H9 (cell line): ENCODE results near the gene PLEKHO2. TPM values are rescaled to one million over a fixed set of nuclear protein-coding genes. Genes with fewer than 3 reads are reported as not detected.

Experiments
- DNase-seq: peaks from one replicate; pipeline ENCODE4 v3.0.0-alpha.2; 2017
- H2AFZ ChIP-seq: one replicate; pipeline ENCODE4 v1.6.1; 2013; ENCODE audit warnings: mild to moderate bottlenecking, low read length, control low read depth, moderate library complexity
- H2AK5ac ChIP-seq: 2 replicates; pipeline ENCODE4 v1.6.1; 2013; ENCODE audit warnings: low read length, control low read depth, mixed read lengths; ENCODE audit not compliant: insufficient read length
- H2BK120ac ChIP-seq: one replicate; pipeline ENCODE4 v1.6.1; 2013; ENCODE audit warnings: low read depth, mild to moderate bottlenecking, low read length, control low read depth, inconsistent platforms; ENCODE audit not compliant: poor library complexity, severe bottlenecking
- H2BK12ac ChIP-seq: 2 replicates; pipeline ENCODE4 v1.6.1; 2013; ENCODE audit warnings: low read length, control low read depth, mixed read lengths, low read depth; ENCODE audit not compliant: insufficient read length
- H2BK15ac ChIP-seq: 2 replicates; pipeline ENCODE4 v1.6.1; 2013; ENCODE audit warnings: low read depth, low read length, control low read depth
- H2BK20ac ChIP-seq: one replicate; pipeline ENCODE4 v1.6.1; 2013; ENCODE audit warnings: low read depth, mild to moderate bottlenecking, low read length, control low read depth, inconsistent platforms; ENCODE audit not compliant: poor library complexity, severe bottlenecking
- H2BK5ac ChIP-seq: 2 replicates; pipeline ENCODE4 v1.6.1; 2013; ENCODE audit warnings: low read length, control low read depth, mixed read lengths; ENCODE audit not compliant: insufficient read length
- H3K14ac ChIP-seq: 2 replicates; pipeline ENCODE4 v1.6.1; 2013; ENCODE audit warnings: low read length, control low read depth; ENCODE audit not compliant: insufficient read depth
- H3K18ac ChIP-seq: 2 replicates; pipeline ENCODE4 v1.6.1; 2013; ENCODE audit warnings: low read depth, mild to moderate bottlenecking, mixed read lengths, low read length, control low read depth; ENCODE audit not compliant: insufficient read length
- H3K23ac ChIP-seq: 2 replicates; pipeline ENCODE4 v1.6.1; 2013; ENCODE audit warnings: low read length, control low read depth, mixed read lengths, low read depth; ENCODE audit not compliant: insufficient read length
- H3K23me2 ChIP-seq: 2 replicates; pipeline ENCODE4 v1.6.1; 2013; ENCODE audit warnings: low read depth, mild to moderate bottlenecking, mixed read lengths, low read length, control low read depth; ENCODE audit not compliant: insufficient read length, poor library complexity, severe bottlenecking
- H3K27ac ChIP-seq: 2 replicates; pipeline ENCODE4 v1.5.1; 2013; ENCODE audit warnings: low read length, control low read depth, mixed read lengths, low read depth; ENCODE audit not compliant: insufficient read length
- H3K27me3 ChIP-seq: 2 replicates; pipeline ENCODE4 v1.6.1; 2013; ENCODE audit warnings: low read length, control low read depth, inconsistent platforms; ENCODE audit not compliant: insufficient read depth
- H3K4ac ChIP-seq: 2 replicates; pipeline ENCODE4 v1.6.1; 2013; ENCODE audit warnings: low read depth, mild to moderate bottlenecking, control low read depth, inconsistent platforms, low read length, moderate library complexity
- H3K4me1 ChIP-seq: 2 replicates; pipeline ENCODE4 v1.6.1; 2013; ENCODE audit warnings: low read length, control low read depth, inconsistent platforms; ENCODE audit not compliant: insufficient read depth
- H3K4me2 ChIP-seq: 2 replicates; pipeline ENCODE4 v1.6.1; 2013; ENCODE audit warnings: low read length, control low read depth, mixed read lengths; ENCODE audit not compliant: insufficient read length, insufficient read depth
- H3K56ac ChIP-seq: 2 replicates; pipeline ENCODE4 v1.6.1; 2013; ENCODE audit warnings: low read depth, mild to moderate bottlenecking, mixed read lengths, low read length, control low read depth; ENCODE audit not compliant: insufficient read length
- H3K79me1 ChIP-seq: 2 replicates; pipeline ENCODE4 v1.6.1; 2013; ENCODE audit warnings: low read depth, mild to moderate bottlenecking, moderate library complexity, low read length, control low read depth, inconsistent platforms; ENCODE audit not compliant: insufficient read depth, poor library complexity, severe bottlenecking
- H3K79me2 ChIP-seq: 2 replicates; pipeline ENCODE4 v1.6.1; 2013; ENCODE audit warnings: low read length, control low read depth, inconsistent platforms; ENCODE audit not compliant: insufficient read depth
- H3K9ac ChIP-seq: 2 replicates; pipeline ENCODE4 v1.6.1; 2013; ENCODE audit warnings: low read length, control low read depth, mixed read lengths; ENCODE audit not compliant: insufficient read length; ENCODE audit errors: extremely low read depth
- H3K9me3 ChIP-seq: one replicate; pipeline ENCODE4 v1.6.1; 2013; ENCODE audit warnings: low read depth, low read length, inconsistent platforms; ENCODE audit not compliant: control insufficient read depth
- H3T11ph ChIP-seq: one replicate; pipeline ENCODE4 v1.6.1; 2013; ENCODE audit warnings: mild to moderate bottlenecking, low read length, control low read depth, inconsistent platforms
- H4K20me1 ChIP-seq: one replicate; pipeline ENCODE4 v1.6.1; 2013; ENCODE audit not compliant: control insufficient read depth, insufficient read length, insufficient read depth
- H4K5ac ChIP-seq: 2 replicates; pipeline ENCODE4 v1.6.1; 2013; ENCODE audit warnings: low read depth, mild to moderate bottlenecking, mixed read lengths, low read length, control low read depth; ENCODE audit not compliant: insufficient read length
- H4K8ac ChIP-seq: replicated peaks from 2 replicates; pipeline ENCODE4 v1.6.1; 2013; ENCODE audit warnings: low read length, control low read depth, mixed read lengths, low read depth; ENCODE audit not compliant: insufficient read length
- H4K91ac ChIP-seq: 2 replicates; pipeline ENCODE4 v1.6.1; 2013; ENCODE audit warnings: low read depth, mild to moderate bottlenecking, moderate library complexity, mixed read lengths, low read length, control low read depth; ENCODE audit not compliant: insufficient read length
- H3K27ac Mint-ChIP-seq, 3 experiments: 2 replicates in 2 of 3; 3 replicates in 1 of 3; pipeline ENCODE4 v1.8.0; 2020 to 2021; ENCODE audit warnings: mixed read lengths in 3 of 3, mild to moderate bottlenecking in 1 of 3, moderate library complexity in 1 of 3
- H3K27me3 Mint-ChIP-seq: 2 replicates; pipeline ENCODE4 v1.8.0; 2021; ENCODE audit warnings: low read depth, mild to moderate bottlenecking, moderate library complexity, mixed read lengths
- H3K36me3 Mint-ChIP-seq, 3 experiments: 2 replicates in 2 of 3; 3 replicates in 1 of 3; pipeline ENCODE4 v1.8.0; 2020 to 2021; ENCODE audit warnings: low read depth in 3 of 3, mixed read lengths in 3 of 3; ENCODE audit not compliant: insufficient read depth in 1 of 3
- H3K4me1 Mint-ChIP-seq, 2 experiments: 2 replicates each; pipeline ENCODE4 v1.8.0; 2020; ENCODE audit warnings: mixed read lengths in 2 of 2
- H3K4me3 Mint-ChIP-seq, 2 experiments: 2 replicates in 1 of 2; 3 replicates in 1 of 2; pipeline ENCODE4 v1.8.0; 2020 to 2021; ENCODE audit warnings: mild to moderate bottlenecking in 2 of 2, mixed read lengths in 2 of 2, moderate library complexity in 1 of 2
- H3K9me3 Mint-ChIP-seq, 2 experiments: 2 replicates in 1 of 2; 3 replicates in 1 of 2; pipeline ENCODE4 v1.8.0; 2020; ENCODE audit warnings: mild to moderate bottlenecking in 2 of 2, mixed read lengths in 2 of 2, moderate library complexity in 1 of 2
- CTCF ChIP-seq: fragments of 200-600 bp; sonication (generic); conservative IDR thresholded peaks from 3 replicates; pipeline ENCODE4 v1.8.0; 2021; ENCODE audit warnings: antibody characterized with exemption, mild to moderate bottlenecking
- WGBS: extraction: QIAGEN DNeasy Blood & Tissue Kit; methylation state at CpG from one replicate; pipeline ENCODE4 v1.1.7; 2013; ENCODE audit warnings: missing lambda C conversion rate, low lambda C conversion rate, mixed read lengths; ENCODE audit not compliant: insufficient read length; ENCODE audit errors: extremely low coverage; 5-methylcytosine and 5-hydroxymethylcytosine counted together
- total RNA-seq: library from RNA; stranded (reverse); gene quantifications from 2 replicates; pipeline ENCODE4 v1.2.1, GENCODE V29; 2021

The PLEKHO2 gene
- total RNA-seq, 1 experiment from 2014 or later, result 18.1 TPM

GRCh38 chr15:64806509-64806908 is 35.2 kb upstream of the PLEKHO2 start:
- Histone ChIP-seq H3K4me2 (peak overlapping the region; percentile 21), H2BK15ac (no peak overlapping the region)
- WGBS, result no CpG with 5 or more reads among the region's 6 CpGs

More at GRCh38 chr15:64806509-64806908, 35.2 kb upstream of the PLEKHO2 start:
- Histone ChIP-seq H2AK5ac (peak overlapping the region; percentile 57), H3K4me1 (peaks cover 8% of the 10 kb centered on the region; the same call in 1 of the 2 replicates), H2BK12ac (peak overlapping the region; percentile 38), H4K91ac (peak overlapping the region; percentile 76), H2BK120ac (peak overlapping the region; percentile 49), H3T11ph (no peak overlapping the region), H2BK20ac (no peak overlapping the region), H3K9ac (no peak overlapping the region), H3K56ac (peak overlapping the region; percentile 16), H3K23ac (no peak overlapping the region), H2AFZ (no peak overlapping the region), H3K27me3 (no peaks in the 10 kb centered on the region), H3K14ac (peak overlapping the region; percentile 93), H4K20me1 (no peaks in the 10 kb centered on the region), H3K79me2 (no peaks in the 10 kb centered on the region), H2BK5ac (peak overlapping the region; percentile 82), H3K18ac (peak overlapping the region; percentile 94), H3K9me3 (no peaks in the 10 kb centered on the region), H3K23me2 (peaks cover 13% of the 10 kb centered on the region), H4K5ac (peak overlapping the region; percentile 84), H3K4ac (peak overlapping the region; percentile 84), H4K8ac (peak overlapping the region; percentile 9), H3K79me1 (no peaks in the 10 kb centered on the region), H3K27ac (peak overlapping the region; percentile 90)
- Mint-ChIP-seq H3K27me3 (no peaks in the 10 kb centered on the region), H3K36me3 (peaks cover 0 to 4% (median 2%) of the 10 kb centered on the region in 3 experiments; a peak in 3 of 7 replicates), H3K4me1 (peaks cover 53 to 58% of the 10 kb centered on the region in 2 experiments), H3K9me3 (peaks cover 0 to 1% of the 10 kb centered on the region in 2 experiments; a peak in 2 of 5 replicates), H3K27ac (peak overlapping the region; percentile 95 to 100 (median 99)), H3K4me3 (peak overlapping the region; percentile 34 to 72; a peak in 3 of 5 replicates)
- DNase-seq, result no peak
- no peak for TF ChIP-seq CTCF
